Caco-2 (cell line): ENCODE data around the gene ATP8B4. TPM values are rescaled to one million over a fixed set of nuclear protein-coding genes. Genes with fewer than 3 reads are reported as not detected.

Experiments
- BruUV-seq: library from RNA; stranded (reverse); fragments of 400-500 nt; replicated peaks from 2 replicates; lab custom pipeline; 2021; lab: Mats Ljungman, UMichigan
- CTCF ChIA-PET: fragments of 300-600 bp; sonication (Branson Sonifier 250); formaldehyde crosslinking; loops from one replicate; lab custom pipeline; 2022; ENCODE audit warnings: antibody characterized with exemption; lab: Charles Lee
- POLR2A ChIA-PET: fragments of 300-600 bp; sonication (Branson Sonifier 250); formaldehyde crosslinking; loops from one replicate; lab custom pipeline; 2022; ENCODE audit warnings: antibody characterized with exemption; lab: Charles Lee
- DNase-seq, 2 experiments: peaks; one replicate each; pipeline versions ENCODE4 v3.0.0 to v3.0.0-alpha.2; 2020 to 2022
- H3K27me3 ChIP-seq: replicated peaks from 2 replicates; pipeline ENCODE4 v1.6.0; 2011; ENCODE audit warnings: low read length; ENCODE audit not compliant: control insufficient read depth, insufficient read depth
- H3K36me3 ChIP-seq: 2 replicates; pipeline ENCODE4 v1.5.1; 2011; ENCODE audit warnings: low read length; ENCODE audit not compliant: control insufficient read depth, insufficient read depth
- H3K4me1 ChIP-seq: fragments of 250-450 bp; sonication (Bioruptor Pico); 2 replicates; pipeline ENCODE4 v1.5.1; 2020; ENCODE audit warnings: mild to moderate bottlenecking
- H3K4me3 ChIP-seq: 2 replicates; pipeline ENCODE4 v1.5.1; 2011; ENCODE audit warnings: low read depth, mild to moderate bottlenecking, control low read depth, low read length
- H3K9me3 ChIP-seq: fragments of 250-450 bp; sonication (Bioruptor Pico); 2 replicates; pipeline ENCODE4 v1.5.1; 2020; ENCODE audit warnings: mild to moderate bottlenecking, moderate library complexity
- H3K27ac Mint-ChIP-seq: one replicate; pipeline ENCODE4 v1.8.0; 2022; ENCODE audit warnings: mixed read lengths; ENCODE audit not compliant: unreplicated experiment
- H3K27me3 Mint-ChIP-seq: one replicate; pipeline ENCODE4 v1.8.0; 2022; ENCODE audit warnings: mixed read lengths; ENCODE audit not compliant: insufficient read depth, unreplicated experiment
- H3K36me3 Mint-ChIP-seq: one replicate; pipeline ENCODE4 v1.8.0; 2022; ENCODE audit warnings: mild to moderate bottlenecking, mixed read lengths; ENCODE audit not compliant: insufficient read depth, unreplicated experiment
- H3K4me1 Mint-ChIP-seq: one replicate; pipeline ENCODE4 v1.8.0; 2022; ENCODE audit warnings: low read depth, mixed read lengths; ENCODE audit not compliant: unreplicated experiment
- H3K4me3 Mint-ChIP-seq: one replicate; pipeline ENCODE4 v1.8.0; 2022; ENCODE audit warnings: mild to moderate bottlenecking, moderate library complexity, mixed read lengths; ENCODE audit not compliant: unreplicated experiment
- H3K9me3 Mint-ChIP-seq: one replicate; pipeline ENCODE4 v1.8.0; 2022; ENCODE audit warnings: mixed read lengths; ENCODE audit not compliant: unreplicated experiment
- CTCF ChIP-seq, 2 experiments: fragments of 200-600 bp in 1 of 2; IDR thresholded peaks; 1 replicate in 1 of 2; 2 replicates in 1 of 2; pipeline versions ENCODE4 v1.5.1 to v1.8.0; 2011 to 2022; ENCODE audit warnings: antibody characterized with exemption in 1 of 2, control low read depth in 1 of 2, inconsistent platforms in 1 of 2, low read depth in 1 of 2, low read length in 1 of 2, mild to moderate bottlenecking in 1 of 2, moderate library complexity in 1 of 2; ENCODE audit not compliant: insufficient read depth in 1 of 2, severe bottlenecking in 1 of 2, unreplicated experiment in 1 of 2
- intact Hi-C: fragments of 100-400 bp; cut with micrococcal nuclease; formaldehyde crosslinking; loops from one replicate; pipeline ENCODE4 v1.10.0; 2022; ENCODE audit not compliant: unreplicated experiment
- total RNA-seq: library from RNA; stranded (reverse); gene quantifications from 2 replicates; pipeline ENCODE4 v1.2.3, GENCODE V29; 2022

The ATP8B4 gene
- total RNA-seq, 1 experiment from 2014 or later = 0.57 TPM

DNA sequence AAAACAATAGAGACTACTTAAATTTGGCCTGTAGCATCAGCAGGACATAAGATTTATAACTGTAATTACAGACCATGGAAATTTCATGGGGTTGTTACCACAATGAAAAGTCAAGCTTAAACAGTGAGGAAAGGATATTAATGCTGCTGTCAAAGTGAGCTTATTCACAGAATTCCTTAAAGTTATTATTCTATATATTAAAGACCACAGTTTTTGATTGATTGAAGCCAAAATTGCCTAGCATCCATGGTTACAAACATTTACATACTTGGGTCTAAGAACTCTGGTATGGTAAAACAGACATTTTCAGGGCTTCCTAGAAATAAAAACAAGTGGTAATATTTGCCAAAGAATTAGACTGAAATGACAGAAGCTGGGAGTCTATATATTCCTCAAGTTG lies 248.6 kb downstream of the ATP8B4 start:
- peaks cover 19% of the 10 kb centered on the region for H3K27me3 Mint-ChIP-seq
- H3K4me1 Mint-ChIP-seq = peaks cover 8% of the 10 kb centered on the region
- intact Hi-C loops = no loop called here
- no peak overlapping the region for H3K4me3 ChIP-seq
- H3K36me3 ChIP-seq = no peaks in the 10 kb centered on the region
- no peaks in the 10 kb centered on the region for H3K9me3 ChIP-seq
- POLR2A ChIA-PET = no interaction called here
- H3K4me1 ChIP-seq = peaks cover 7% of the 10 kb centered on the region; the same call in 1 of the 2 replicates
- no peak overlapping the region for H3K4me3 Mint-ChIP-seq
- DNase-seq = no peak
- CTCF ChIA-PET = no interaction called here
- no peak overlapping the region for H3K27ac Mint-ChIP-seq
- peaks cover 1% of the 10 kb centered on the region; the same call in 1 of the 2 replicates for H3K27me3 ChIP-seq
- no peak for TF ChIP-seq CTCF (IDR thresholded peaks at IDR 0.05; ENCODE audit: insufficient read depth in 1 of 2, low read depth in 1 of 2, low read length in 1 of 2, severe bottlenecking in 1 of 2, unreplicated experiment in 1 of 2)
- BruUV-seq = no TSS peak
- no peaks in the 10 kb centered on the region for H3K9me3 Mint-ChIP-seq
- no peaks in the 10 kb centered on the region for H3K36me3 Mint-ChIP-seq

DNA sequence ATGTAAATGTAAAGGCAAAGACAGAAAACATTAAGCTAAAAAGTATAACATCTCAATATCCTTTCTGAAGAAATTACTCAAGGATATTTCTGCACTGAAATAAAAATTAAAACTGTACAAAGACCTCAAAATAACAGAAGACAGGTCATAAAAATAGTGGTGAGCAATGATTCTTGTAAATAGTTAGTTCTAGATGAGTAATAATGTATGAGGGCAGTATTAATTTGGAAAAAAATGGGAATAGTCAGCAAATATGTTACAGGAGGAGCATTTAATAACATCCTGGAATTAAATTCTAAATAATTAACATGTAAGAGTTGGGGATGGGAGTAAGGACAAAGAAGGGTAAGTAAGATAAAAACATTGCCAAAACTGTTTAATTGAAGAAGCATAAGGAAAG lies 250.7 kb downstream of the ATP8B4 start:
- no TSS peak for BruUV-seq
- POLR2A ChIA-PET = no interaction called here
- CTCF ChIA-PET = no interaction called here
- Mint-ChIP-seq H3K27ac (no peak overlapping the region), H3K4me1 (peaks cover 8% of the 10 kb centered on the region), H3K27me3 (peaks cover 15% of the 10 kb centered on the region), H3K9me3 (no peaks in the 10 kb centered on the region), H3K36me3 (no peaks in the 10 kb centered on the region), H3K4me3 (no peak overlapping the region)
- Histone ChIP-seq H3K4me3 (no peak overlapping the region), H3K4me1 (peaks cover 7% of the 10 kb centered on the region; the same call in 1 of the 2 replicates), H3K36me3 (no peaks in the 10 kb centered on the region), H3K27me3 (peaks cover 1% of the 10 kb centered on the region; the same call in 1 of the 2 replicates), H3K9me3 (no peaks in the 10 kb centered on the region)
- intact Hi-C loops = no loop called here
- TF ChIP-seq CTCF (IDR thresholded peaks at IDR 0.05; ENCODE audit: insufficient read depth in 1 of 2, low read depth in 1 of 2, low read length in 1 of 2, severe bottlenecking in 1 of 2, unreplicated experiment in 1 of 2) = no peak
- no peak for DNase-seq

GRCh38 chr15:49865925-49866757 lies 252.9 kb downstream of the ATP8B4 start:
- peaks cover 1% of the 10 kb centered on the region; the same call in 1 of the 2 replicates for H3K27me3 ChIP-seq
- POLR2A ChIA-PET = no interaction called here
- TF ChIP-seq CTCF (IDR thresholded peaks at IDR 0.05; ENCODE audit: insufficient read depth in 1 of 2, low read depth in 1 of 2, low read length in 1 of 2, severe bottlenecking in 1 of 2, unreplicated experiment in 1 of 2) = no peak
- H3K4me3 Mint-ChIP-seq = no peak overlapping the region
- no peaks in the 10 kb centered on the region for H3K36me3 ChIP-seq
- no TSS peak for BruUV-seq
- H3K4me1 ChIP-seq = peaks cover 7% of the 10 kb centered on the region; the same call in 1 of the 2 replicates
- H3K4me1 Mint-ChIP-seq = peaks cover 8% of the 10 kb centered on the region
- intact Hi-C loops = no loop called here
- no peak for DNase-seq
- no peaks in the 10 kb centered on the region for H3K36me3 Mint-ChIP-seq
- CTCF ChIA-PET = no interaction called here
- H3K9me3 Mint-ChIP-seq = no peaks in the 10 kb centered on the region
- H3K9me3 ChIP-seq = no peaks in the 10 kb centered on the region
- H3K4me3 ChIP-seq = no peak overlapping the region
- H3K27me3 Mint-ChIP-seq = peaks cover 18% of the 10 kb centered on the region
- no peak overlapping the region for H3K27ac Mint-ChIP-seq
